ENCODE results near the gene TMED10.

DNA sequence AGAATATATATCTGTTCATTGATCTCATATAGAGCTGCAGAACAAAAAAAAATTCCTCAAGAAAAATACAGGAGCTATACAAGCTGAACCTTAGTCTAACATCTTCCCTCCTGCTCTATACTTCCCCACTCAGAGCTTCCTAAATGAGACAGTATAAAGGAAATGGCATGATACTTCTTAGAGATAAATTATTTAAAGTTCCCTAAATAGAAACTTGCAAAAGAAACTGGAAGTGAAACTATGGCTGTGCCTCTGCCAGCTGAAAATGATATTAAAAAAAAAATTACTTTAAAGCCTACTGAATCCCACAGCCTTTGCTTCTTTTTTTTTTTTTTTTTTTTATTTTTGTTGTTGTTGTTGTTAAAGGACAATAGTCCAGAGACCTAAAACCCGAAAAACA lies 37.9 kb downstream of the TMED10 start:
- no peak for TF ChIP-seq EZH2phosphoT487 (IDR thresholded peaks at IDR 0.05)
- TF ChIP-seq, protein P1, sequence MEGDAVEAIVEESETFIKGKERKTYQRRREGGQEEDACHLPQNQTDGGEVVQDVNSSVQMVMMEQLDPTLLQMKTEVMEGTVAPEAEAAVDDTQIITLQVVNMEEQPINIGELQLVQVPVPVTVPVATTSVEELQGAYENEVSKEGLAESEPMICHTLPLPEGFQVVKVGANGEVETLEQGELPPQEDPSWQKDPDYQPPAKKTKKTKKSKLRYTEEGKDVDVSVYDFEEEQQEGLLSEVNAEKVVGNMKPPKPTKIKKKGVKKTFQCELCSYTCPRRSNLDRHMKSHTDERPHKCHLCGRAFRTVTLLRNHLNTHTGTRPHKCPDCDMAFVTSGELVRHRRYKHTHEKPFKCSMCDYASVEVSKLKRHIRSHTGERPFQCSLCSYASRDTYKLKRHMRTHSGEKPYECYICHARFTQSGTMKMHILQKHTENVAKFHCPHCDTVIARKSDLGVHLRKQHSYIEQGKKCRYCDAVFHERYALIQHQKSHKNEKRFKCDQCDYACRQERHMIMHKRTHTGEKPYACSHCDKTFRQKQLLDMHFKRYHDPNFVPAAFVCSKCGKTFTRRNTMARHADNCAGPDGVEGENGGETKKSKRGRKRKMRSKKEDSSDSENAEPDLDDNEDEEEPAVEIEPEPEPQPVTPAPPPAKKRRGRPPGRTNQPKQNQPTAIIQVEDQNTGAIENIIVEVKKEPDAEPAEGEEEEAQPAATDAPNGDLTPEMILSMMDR (IDR thresholded peaks at IDR 0.05): no peak

All from neural progenitor cell (in vitro differentiated cells).